ENCODE results near the gene NTF3. TPM values are rescaled to one million over a fixed set of nuclear protein-coding genes. Genes with fewer than 3 reads are reported as not detected.

Gene NTF3
- total RNA-seq, 1 donor from 2014 or later = 0.33 TPM

DNA sequence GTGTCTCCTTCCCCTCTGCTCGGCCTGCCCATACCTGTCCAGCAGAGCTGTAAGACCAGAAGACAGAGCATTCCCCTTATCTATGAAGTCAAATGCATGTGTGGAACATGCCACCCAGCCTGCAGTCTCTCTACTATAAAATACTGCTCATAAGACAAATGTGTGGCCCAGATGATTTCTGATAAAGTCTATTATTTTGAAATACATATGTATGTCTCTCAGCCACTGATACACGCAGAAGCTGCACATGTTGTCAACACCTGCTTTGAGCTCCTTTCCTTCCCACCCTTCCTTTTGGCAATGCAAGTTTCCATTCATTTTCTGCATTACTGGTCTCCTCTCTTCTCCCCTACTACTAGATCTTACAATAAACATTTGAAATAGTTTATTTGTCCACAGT, 38.8 kb downstream of the NTF3 start:
- Mint-ChIP-seq H3K4me3 (no peak overlapping the region), H3K27me3 (ENCODE audit: low read depth) (peaks cover 14% of the 10 kb centered on the region), H3K9me3 (no peaks in the 10 kb centered on the region), H3K4me1 (no peaks in the 10 kb centered on the region), H3K27ac (ENCODE audit: unreplicated experiment) (no peak overlapping the region), H3K36me3 (ENCODE audit: low read depth) (no peaks in the 10 kb centered on the region)
- TF ChIP-seq, protein P1, sequence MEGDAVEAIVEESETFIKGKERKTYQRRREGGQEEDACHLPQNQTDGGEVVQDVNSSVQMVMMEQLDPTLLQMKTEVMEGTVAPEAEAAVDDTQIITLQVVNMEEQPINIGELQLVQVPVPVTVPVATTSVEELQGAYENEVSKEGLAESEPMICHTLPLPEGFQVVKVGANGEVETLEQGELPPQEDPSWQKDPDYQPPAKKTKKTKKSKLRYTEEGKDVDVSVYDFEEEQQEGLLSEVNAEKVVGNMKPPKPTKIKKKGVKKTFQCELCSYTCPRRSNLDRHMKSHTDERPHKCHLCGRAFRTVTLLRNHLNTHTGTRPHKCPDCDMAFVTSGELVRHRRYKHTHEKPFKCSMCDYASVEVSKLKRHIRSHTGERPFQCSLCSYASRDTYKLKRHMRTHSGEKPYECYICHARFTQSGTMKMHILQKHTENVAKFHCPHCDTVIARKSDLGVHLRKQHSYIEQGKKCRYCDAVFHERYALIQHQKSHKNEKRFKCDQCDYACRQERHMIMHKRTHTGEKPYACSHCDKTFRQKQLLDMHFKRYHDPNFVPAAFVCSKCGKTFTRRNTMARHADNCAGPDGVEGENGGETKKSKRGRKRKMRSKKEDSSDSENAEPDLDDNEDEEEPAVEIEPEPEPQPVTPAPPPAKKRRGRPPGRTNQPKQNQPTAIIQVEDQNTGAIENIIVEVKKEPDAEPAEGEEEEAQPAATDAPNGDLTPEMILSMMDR (conservative IDR thresholded peaks at IDR 0.05) = no peak
- DNase-seq (ENCODE audit: low read depth, low spot score) = no peak

DNA sequence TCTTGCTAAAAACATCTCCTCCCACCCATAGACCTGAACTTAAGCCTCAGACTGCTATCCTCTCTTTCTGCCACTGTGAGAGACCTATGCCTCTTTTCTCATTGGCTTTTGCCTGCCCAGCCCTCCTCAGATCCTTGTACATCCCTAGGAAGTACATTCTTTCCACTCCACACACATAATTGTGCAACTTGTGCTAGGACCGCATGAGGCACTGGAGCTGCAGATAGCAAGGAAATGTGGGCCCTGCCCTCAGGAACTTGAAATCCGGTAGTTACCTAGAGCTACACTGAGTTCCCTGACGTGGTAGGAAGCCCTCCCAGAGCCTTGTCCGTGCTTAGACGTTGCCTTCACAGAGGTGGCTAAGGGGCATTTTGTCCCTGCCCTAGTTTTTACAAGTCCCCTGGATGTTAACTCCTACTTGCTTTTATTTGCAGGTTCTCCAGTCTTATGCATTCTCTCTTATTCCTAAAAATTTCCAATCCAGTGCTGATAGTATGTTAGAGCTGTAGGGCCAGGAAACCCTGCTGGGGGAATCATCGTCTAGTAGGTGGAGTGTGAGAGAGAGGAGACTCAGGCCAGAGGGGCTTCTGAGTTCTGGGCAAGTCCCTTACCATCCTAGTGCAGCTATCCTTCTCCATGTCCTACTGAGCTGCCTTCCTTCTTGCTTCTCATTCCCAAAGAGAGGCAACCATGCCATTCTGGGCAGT, 41.3 kb downstream of the NTF3 start:
- Mint-ChIP-seq H3K4me3 (no peak overlapping the region), H3K27ac (ENCODE audit: unreplicated experiment) (no peak overlapping the region), H3K4me1 (no peaks in the 10 kb centered on the region), H3K27me3 (ENCODE audit: low read depth) (peaks cover 19% of the 10 kb centered on the region), H3K9me3 (no peaks in the 10 kb centered on the region), H3K36me3 (ENCODE audit: low read depth) (no peaks in the 10 kb centered on the region)
- DNase-seq (ENCODE audit: low read depth, low spot score) = no peak
- TF ChIP-seq, protein P1 (conservative IDR thresholded peaks at IDR 0.05) = no peak

DNA sequence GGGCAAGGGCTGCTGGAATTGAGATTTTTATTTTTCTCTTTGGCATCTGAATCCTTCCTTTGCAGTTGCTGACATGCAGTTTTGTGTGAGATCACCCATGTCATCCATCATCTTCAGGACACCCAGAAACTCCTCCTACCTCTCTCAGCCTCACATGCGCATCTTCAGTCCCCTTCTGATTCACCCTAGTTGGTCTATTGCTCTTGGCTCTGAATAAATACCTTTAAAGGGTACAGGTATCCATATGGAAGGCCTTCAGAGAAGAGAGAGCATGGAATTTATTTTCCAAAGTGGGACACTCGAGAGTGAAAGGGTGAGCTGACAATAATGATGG, 41.8 kb downstream of the NTF3 start:
- Mint-ChIP-seq H3K27ac (ENCODE audit: unreplicated experiment) (no peak overlapping the region), H3K27me3 (ENCODE audit: low read depth) (peaks cover 24% of the 10 kb centered on the region), H3K4me3 (no peak overlapping the region), H3K36me3 (ENCODE audit: low read depth) (no peaks in the 10 kb centered on the region), H3K4me1 (no peaks in the 10 kb centered on the region), H3K9me3 (no peaks in the 10 kb centered on the region)
- no peak for DNase-seq (ENCODE audit: low read depth, low spot score)
- TF ChIP-seq, protein P1 (conservative IDR thresholded peaks at IDR 0.05) = no peak

DNA sequence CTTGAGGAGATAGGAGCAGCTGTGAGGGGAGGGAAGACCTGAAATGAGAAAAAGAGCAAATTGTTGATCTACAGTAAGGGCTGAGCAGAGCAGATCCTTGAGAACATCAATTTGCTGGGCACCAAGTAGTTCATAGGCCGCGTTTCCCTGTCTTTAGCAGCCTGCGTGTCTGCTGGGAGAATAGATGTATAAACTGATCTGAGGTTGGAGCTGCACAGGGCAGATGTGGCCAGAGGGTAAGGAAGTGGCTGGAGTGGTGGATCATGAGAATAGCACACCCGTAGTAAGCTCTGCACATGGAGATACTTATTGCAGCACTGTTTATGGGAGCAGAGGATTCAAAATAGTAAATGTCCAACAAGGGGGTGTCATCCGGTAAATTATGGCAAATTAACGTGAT, 44.4 kb downstream of the NTF3 start:
- no peaks in the 10 kb centered on the region for H3K36me3 Mint-ChIP-seq (ENCODE audit: low read depth)
- no peak overlapping the region for H3K4me3 Mint-ChIP-seq
- TF ChIP-seq, protein P1 (conservative IDR thresholded peaks at IDR 0.05) = no peak
- DNase-seq (ENCODE audit: low read depth, low spot score) = no peak
- H3K9me3 Mint-ChIP-seq = no peaks in the 10 kb centered on the region
- H3K4me1 Mint-ChIP-seq = peaks cover 8% of the 10 kb centered on the region
- H3K27me3 Mint-ChIP-seq (ENCODE audit: low read depth) = peaks cover 39% of the 10 kb centered on the region
- H3K27ac Mint-ChIP-seq (ENCODE audit: unreplicated experiment) = no peak overlapping the region

DNA sequence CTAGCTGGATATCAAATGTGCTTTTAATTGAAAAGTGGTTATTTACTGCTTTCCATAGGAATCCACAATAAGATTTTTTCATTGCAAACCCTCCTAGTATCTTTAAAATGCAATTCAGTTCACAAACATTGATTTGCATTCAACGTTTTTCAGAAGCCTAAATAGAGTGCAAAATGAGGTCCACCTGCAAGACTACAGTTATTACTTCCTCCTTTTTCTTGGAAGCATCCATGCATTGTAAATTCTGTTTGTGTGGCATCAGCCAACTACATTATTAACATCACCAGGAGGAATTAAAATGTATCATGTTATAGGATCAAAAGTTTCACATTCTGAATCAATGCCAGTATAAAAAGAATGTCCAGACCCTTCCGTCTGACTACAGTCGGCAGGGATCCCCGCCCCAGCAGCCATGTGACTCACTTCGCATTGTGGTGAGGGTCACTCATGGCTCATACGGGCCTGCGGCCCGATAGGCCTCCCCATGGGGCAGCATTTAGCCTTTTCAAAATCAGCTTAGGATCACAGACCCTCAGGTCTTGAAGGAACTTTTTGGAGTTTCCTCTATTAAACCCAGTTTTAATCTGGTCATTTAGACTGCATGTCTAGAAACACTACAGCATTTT, 46.3 kb downstream of the NTF3 start:
- Mint-ChIP-seq H3K36me3 (ENCODE audit: low read depth) (no peaks in the 10 kb centered on the region), H3K9me3 (no peaks in the 10 kb centered on the region), H3K27ac (ENCODE audit: unreplicated experiment) (no peak overlapping the region), H3K4me1 (peaks cover 8% of the 10 kb centered on the region), H3K27me3 (ENCODE audit: low read depth) (peaks cover 36% of the 10 kb centered on the region), H3K4me3 (no peak overlapping the region)
- TF ChIP-seq, protein P1 (conservative IDR thresholded peaks at IDR 0.05) = no peak
- DNase-seq (ENCODE audit: low read depth, low spot score) = no peak
